ENCODE data around the gene BMP8B.

The BMP8B gene

DNA sequence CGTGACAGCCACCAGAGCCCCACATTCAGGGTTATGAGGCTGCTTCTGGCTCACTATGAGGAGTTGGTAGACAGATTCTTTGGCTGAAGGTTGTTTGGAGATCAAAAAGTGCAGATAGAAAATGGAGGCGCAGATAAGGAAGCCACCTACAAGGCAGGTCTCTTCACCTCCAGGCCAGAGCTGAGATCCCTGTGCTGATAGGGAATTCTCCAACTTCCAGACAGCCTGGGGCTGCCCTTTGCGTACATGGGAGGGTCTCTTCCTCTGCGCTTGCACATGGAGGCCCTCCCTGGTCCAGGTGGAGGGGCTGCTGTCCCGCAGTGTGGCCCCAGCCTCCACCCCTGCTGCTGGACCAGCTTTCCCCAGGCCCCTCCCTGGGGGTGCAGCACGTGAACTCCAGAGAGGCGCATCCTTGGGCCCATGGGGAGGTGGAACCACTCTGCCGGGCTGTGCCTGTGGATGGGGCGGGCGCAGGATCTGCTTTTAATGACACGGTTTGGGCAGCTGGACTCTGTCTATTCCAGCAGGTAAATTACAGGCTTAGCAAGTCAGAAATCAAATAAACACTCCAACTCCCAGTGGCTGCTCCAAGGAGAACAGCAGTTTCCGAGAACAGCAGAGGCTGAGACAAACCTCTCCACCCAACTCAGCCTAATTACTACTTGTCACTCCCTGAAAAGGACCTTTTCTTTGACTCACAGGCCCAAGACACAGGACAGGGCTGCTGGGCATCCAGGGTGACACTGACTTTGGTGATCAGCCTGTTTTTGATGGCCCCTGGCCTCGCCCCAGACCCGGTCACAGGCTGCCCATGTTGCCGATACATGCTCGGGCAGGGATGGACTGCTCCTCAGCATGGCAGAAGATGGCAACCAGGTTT is 29.9 kb downstream of the BMP8B start:
- DNase-seq (ENCODE audit: low read depth in 3 of 3), result no peak

- no peak for DNase-seq (ENCODE audit: low read depth in 3 of 3)
Observed at GRCh38 chr1:39757501-39757900, 31.2 kb downstream of the BMP8B start.

GRCh38 chr1:39755965-39756659 is 32.6 kb downstream of the BMP8B start:
- no peak for DNase-seq (ENCODE audit: low read depth in 3 of 3)

GRCh38 chr1:39754906-39755504 is 33.7 kb downstream of the BMP8B start:
- DNase-seq (ENCODE audit: low read depth in 3 of 3), result no peak

- DNase-seq (ENCODE audit: low read depth in 3 of 3), result no peak
Observed at GRCh38 chr1:39754026-39754570, 34.6 kb downstream of the BMP8B start.

- no peak for DNase-seq (ENCODE audit: low read depth in 3 of 3)
Observed at GRCh38 chr1:39753132-39754025, 35.3 kb downstream of the BMP8B start.

GRCh38 chr1:39752703-39753102 is 36.0 kb downstream of the BMP8B start:
- no peak for DNase-seq (ENCODE audit: low read depth in 3 of 3)

DNA sequence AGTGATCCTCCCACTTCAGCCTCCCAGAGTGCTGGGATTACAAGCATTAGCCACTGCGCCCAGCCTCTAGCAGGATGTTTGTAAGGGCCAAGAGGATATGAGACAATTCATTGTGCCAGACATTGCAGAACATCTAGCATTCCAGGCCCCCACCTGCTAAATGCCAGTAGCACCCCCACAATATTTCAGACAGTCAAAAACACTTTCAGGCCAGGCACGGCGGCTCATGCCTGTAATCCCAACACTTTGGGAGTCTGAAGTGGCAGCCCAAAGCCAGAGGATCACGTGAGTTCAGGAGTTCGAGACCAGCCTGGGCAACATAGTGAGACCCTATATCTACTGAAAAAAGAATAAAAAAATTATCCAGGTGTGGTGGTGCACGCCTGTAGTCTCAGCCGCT is 37.1 kb downstream of the BMP8B start:
- DNase-seq (ENCODE audit: low read depth in 3 of 3), result no peak

DNA sequence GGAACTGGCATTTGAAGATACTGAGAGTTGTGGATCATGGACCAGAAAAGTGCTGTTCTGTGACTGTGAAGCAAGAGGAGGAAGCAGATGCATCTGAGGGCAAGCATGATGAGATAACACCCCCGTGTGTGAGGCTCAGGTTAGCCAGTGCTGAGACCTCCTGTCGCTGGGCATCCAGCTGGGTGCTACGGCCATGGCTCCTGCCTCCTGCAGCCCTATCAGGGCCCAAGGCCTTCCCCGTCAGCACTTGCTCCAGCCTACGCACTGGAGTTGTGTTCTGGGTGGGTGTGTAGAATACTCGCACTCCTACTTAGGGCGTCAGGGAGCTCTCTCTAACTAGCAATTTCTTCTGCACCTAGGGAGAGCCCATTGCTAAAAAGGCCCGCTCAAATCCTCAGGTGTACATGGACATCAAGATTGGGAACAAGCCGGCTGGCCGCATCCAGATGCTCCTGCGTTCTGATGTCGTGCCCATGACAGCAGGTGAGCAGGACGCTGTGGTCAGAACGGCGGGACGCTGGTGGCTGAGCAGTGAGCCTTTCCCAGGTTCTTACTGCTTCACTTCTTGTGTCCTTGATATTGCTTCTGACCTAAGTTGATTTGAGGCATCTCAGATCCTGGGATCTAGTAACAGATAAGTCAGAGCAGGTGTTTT is 43.5 kb downstream of the BMP8B start:
- no peak for DNase-seq (ENCODE audit: low read depth in 3 of 3)

- peak; percentile 92 to 97 (median 93) for DNase-seq (ENCODE audit: low read depth in 3 of 3)
Observed at GRCh38 chr1:39738622-39739366, 49.9 kb downstream of the BMP8B start, which contains the start of gene PPIE. Gene PPIE, plus strand, starts transcription at chr1:39738882. Its CDS starts 19 bp downstream, at chr1:39738901.

DNA sequence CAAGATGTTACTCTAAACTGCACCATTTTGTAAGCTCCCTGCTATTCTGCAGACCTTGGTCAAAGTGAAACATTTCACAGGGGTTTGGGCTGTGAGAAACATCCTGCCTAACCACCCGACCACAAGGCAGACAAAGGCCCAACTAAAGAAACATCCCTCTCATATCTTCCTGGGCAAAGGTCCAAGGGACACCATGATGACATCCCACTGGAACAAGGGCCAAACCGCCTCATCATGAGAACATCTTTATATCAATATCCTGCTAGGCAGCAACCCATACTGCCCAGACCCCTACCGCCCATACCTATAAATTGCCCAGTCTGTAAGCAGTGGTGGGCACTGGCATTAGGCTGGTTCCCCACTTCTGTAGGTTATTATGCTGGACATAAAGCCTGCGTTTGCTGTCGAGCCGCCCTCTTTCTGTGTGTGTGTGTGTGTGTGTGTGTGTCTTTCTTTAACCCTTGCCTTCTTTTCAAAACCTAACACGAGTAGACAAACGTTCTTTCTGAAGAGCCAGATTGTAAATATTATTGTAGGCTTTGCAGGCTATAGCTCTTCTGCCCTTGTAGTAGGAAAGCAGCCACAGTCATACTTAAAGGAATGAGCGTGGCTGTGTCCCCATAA is 51.0 kb downstream of the BMP8B start:
- no peak for DNase-seq (ENCODE audit: low read depth in 3 of 3)

GRCh38 chr1:39735731-39736130 is 52.9 kb downstream of the BMP8B start:
- DNase-seq (ENCODE audit: low read depth in 3 of 3), result no peak

DNA sequence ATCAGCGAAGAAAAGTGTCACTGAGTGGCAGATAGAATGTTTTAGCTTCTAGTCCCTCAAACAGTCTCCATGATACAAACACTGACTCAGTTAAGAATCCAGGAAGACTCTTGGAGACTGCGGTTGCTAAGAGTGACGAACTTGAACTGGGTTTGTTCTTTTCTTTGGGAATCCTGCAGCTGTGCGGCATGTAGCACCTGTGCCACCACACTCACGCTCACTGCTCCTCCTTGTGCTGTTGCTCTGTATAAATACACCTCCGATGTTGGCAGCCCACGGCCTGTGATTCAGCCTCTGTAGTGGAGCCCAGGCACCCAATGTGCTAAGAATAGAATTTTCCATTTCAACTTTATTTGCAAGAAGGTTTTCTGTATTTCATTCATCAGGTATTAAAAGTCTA is 55.5 kb downstream of the BMP8B start:
- no peak for DNase-seq (ENCODE audit: low read depth in 3 of 3)

DNA sequence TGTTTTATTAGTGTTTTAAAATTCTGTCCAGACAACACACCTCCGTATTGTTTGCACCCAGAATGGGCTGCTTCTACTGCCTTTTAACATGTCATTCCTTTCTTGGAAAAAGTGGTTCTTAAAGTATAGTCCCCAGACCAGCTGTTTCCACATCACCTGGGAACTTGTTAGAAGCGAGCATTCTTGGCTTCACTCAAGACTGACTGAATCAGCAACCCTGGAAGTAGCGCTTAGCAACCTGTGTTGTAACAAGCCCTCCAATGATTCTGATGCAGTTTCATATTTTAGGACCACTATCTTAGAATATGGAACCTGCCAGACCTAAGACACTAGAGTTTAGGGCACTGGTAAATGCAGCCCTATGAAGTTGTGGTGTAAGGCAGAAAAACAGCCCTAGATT is 55.9 kb downstream of the BMP8B start:
- no peak for DNase-seq (ENCODE audit: low read depth in 3 of 3)

GRCh38 chr1:39729842-39730241 is 58.8 kb downstream of the BMP8B start:
- DNase-seq (ENCODE audit: low read depth in 3 of 3), result no peak

GRCh38 chr1:39729030-39729429 is 59.6 kb downstream of the BMP8B start:
- DNase-seq (ENCODE audit: low read depth in 3 of 3), result no peak

GRCh38 chr1:39727932-39728317 is 60.7 kb downstream of the BMP8B start:
- DNase-seq (ENCODE audit: low read depth in 3 of 3), result no peak

DNA sequence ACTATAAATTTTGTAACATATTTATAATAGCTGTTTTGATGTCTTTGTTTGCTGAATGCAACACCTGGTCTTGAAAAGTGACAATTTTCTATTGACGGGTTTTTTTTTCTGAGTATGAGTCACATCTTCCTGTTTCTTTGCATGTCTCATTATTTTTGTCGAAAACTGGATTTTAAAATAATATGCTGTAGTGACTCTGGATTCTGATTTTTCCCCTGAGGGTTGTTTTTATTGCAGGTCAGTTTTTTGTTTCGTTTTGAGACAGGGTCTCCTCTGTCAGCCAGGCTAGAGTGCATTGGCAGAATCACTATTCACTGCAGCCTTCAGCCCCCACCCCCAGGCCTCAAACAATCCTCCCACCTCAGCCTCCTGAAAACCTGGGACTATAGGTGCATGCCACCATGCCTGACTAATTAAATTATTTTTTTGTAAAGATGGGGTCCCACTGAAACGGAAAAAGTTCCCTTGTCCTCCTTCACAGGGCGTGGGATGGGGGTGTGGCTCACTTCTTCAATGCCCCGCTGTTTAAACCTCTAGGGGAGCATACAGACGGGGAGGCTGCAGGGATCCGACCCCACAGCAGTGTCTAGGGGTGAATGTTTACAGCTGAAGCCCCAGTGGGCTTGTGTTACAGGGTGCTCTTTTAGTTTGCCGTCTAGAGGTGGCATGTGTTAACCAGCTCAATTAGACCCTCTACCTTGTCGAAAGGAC is 61.3 kb downstream of the BMP8B start:
- no peak for DNase-seq (ENCODE audit: low read depth in 3 of 3)

GRCh38 chr1:39726600-39726999 is 62.1 kb downstream of the BMP8B start:
- no peak for DNase-seq (ENCODE audit: low read depth in 3 of 3)
